Inflammatory macrophage (primary cell): ENCODE results near the gene ZNF618.

Experiments used
- DNase-seq, 2 donors: peaks; one replicate each; pipeline ENCODE4 v3.0.0-alpha.2; 2020 to 2022

ZNF618 gene

GRCh38 chr9:113882636-113883164 lies 6.6 kb downstream of the ZNF618 start:
- DNase-seq: no peak

DNA sequence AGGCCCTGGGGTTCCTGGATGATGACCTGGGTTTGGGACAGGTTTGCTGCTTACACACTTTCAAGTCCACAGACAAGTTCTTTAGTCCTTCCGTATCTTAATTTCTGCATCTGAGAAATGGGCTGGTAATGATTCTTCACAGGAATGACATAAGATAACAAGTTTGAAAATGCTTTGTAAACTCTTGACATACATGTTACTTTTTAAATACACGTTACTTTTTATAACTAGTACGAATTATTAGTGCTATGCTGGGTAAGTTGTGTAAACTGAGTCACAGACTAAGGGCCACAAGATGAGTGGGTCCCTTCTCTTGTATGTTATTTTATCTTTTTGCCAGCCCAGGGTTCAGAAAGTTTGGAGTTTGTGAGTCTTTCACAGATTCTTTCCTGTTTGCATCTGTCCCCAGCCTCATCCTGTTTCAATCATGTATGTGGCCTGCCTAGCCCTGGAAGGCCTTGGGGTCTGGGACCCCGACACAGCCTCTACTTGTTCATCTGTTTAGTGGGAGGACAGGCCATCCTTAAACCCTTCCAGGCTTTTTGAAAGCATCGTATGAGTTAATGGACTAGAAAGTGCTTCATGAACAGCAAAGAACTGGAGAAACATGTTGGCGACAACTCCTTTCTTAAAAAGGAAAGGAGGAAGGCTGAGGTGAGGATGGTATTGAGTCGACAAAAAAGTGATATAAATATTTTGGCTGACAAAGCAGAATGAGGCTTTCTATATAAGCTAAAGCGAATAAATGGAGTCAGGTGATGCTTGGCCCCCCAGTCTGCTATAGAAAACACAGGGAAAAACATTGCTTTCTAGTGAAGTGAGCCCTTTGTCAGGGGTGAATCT lies 9.3 kb downstream of the ZNF618 start:
- DNase-seq: no peak

- DNase-seq: no peak
Measured at GRCh38 chr9:113886026-113886369, 9.9 kb downstream of the ZNF618 start.

- peak in 1 of 2 donors; percentile 22 for DNase-seq
Measured at GRCh38 chr9:113886466-113886865, 10.4 kb downstream of the ZNF618 start.

- DNase-seq: peak; percentile 31 to 32
Measured at GRCh38 chr9:113886933-113887332, 10.8 kb downstream of the ZNF618 start.

DNA sequence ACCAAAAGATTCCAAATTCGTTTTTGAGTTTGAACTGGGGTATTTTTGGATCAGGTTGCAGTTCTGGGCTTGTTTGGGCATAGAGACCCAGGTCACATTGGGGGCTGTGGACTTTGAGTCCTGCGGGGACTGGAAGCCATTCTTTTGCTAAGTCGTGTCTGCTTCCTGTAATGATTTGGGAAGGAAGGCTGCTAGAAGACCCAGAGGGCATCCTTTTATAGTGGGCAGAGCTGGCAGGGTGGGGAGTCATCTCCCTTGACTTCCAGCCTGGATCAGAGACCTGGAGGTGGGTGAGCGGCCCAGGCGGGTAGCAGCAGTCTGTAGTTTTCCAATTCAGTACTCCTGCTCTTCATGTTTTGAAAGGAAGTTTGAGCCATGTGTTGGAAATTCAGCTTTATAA lies 11.3 kb downstream of the ZNF618 start:
- DNase-seq: no peak

- no peak for DNase-seq
Measured at GRCh38 chr9:113888336-113888735, 12.2 kb downstream of the ZNF618 start.

DNA sequence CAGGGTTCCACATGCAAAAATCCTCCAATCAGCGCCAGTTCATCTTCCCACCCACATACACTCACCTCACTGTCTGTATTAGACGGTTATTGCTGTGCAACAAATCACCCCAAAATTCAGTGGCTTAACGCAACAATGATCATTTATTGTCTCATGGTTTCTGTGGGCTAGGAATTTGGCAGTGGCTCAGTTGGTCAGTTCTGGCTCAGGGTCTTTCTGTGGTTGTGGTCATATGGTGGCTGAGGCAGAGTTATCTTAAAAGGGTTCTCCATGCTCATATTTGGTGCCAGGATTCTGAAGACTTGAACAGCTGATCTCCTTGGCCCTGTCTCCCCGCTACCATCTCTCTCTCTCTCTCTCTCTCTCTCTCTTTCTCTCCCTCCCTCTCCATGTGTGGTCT lies 12.9 kb downstream of the ZNF618 start:
- no peak for DNase-seq

- no peak for DNase-seq
Measured at GRCh38 chr9:113890704-113891103, 14.6 kb downstream of the ZNF618 start.

DNA sequence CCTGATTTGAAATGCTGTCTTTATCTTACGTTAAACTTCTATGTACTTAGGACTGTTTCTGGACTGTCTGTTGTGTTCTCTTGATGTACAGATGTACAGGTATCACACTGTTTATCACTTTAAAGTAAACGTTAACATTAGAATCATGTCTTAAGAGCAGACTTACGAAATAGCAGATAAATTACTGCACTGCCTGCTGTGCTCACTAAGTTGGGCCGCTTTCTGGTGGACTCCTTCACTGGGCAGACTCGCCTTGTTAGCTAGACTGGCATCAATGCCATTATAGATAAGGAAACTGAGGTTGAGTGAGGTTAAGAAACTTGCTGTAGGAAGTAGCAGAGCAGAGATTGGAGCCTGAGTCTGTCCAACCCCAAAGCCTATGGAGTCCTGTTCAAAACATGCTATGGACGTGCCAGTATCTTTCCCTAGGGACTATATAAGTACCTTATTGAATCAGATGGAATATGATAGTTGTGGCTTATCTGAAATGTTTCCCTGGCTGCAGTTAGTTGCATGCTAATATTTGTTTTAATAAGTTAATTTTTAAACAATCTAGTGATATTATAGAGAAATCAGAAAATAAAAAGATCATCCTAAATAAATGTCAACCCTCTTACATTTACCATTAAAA lies 16.9 kb downstream of the ZNF618 start:
- no peak for DNase-seq

DNA sequence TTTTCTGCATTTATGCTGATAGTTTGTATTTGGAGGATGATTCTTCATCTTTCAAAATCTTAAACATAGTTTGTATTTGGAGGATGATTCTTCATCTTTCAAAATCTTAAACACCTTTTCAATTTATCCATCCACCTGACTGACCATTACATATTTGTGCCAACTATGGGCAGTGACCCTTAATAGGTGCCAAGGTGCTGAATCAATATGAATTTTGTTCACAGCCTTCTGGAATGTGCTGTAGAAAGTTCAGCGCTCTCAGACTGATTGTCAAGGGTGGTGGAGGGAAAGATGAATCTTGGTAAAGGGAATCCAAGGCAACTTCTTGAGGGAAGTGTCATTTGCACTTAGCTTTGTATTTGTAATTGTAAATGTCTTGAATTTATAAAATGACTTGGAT lies 18.1 kb downstream of the ZNF618 start:
- DNase-seq: no peak

DNA sequence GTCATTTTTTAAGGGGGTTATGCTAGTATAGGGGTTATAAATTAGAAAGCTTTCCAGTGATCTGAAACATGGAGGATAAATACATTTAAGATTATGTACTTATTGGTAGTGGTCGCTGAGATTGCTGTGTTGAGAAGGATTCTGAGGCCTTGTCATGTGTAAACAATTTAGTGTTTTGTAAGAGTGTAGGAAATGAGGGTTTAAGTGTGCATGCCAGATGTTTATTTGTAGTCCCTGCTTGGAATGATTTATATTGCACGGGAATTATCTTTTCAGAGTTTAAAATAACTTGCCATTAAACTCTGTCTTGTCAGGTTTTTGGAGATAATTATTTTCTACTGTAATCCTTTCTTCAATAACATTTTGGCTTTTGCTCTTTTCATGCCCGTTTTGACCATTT lies 19.4 kb downstream of the ZNF618 start:
- no peak for DNase-seq

DNA sequence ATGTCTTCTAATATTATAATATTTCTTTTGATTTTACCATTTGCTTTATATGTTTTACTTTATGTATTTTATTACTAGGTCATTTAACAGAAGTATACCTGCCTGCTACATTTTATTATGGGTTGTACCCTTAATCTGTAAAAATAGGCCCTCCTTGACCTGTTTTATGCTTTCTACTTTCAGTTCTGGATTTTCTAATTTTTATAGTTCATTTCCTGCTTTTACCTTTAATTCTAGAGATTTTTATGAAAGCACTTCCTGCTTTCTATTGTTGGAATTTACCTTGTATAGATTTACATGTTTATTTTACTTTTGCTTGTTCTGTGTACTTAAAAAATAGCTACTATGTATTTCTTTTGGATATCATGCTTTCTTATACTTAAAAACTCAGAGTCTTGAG lies 20.6 kb downstream of the ZNF618 start:
- DNase-seq: no peak

DNA sequence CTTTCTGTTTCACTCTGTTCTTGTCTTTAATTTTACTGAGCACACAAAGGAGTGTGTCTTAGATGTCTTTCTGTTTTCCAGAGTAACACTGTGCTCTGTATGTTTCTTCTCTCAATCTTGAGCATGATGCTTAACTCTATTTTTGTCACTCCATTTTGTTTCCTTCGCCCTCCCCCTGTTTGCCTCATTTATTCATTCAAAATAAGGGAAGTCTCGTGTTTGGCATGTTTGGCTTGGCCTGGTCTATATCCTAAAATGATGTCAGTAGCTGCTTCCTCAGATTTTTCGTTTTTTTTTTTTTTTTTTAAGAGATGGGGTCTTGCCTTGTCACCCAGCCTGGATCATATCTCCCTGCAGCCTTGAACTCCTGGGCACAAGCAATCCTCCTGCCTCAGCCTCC lies 22.0 kb downstream of the ZNF618 start:
- DNase-seq: no peak

GRCh38 chr9:113898596-113898995 lies 22.5 kb downstream of the ZNF618 start:
- DNase-seq: no peak

GRCh38 chr9:113899205-113899604 lies 23.1 kb downstream of the ZNF618 start:
- no peak for DNase-seq

DNA sequence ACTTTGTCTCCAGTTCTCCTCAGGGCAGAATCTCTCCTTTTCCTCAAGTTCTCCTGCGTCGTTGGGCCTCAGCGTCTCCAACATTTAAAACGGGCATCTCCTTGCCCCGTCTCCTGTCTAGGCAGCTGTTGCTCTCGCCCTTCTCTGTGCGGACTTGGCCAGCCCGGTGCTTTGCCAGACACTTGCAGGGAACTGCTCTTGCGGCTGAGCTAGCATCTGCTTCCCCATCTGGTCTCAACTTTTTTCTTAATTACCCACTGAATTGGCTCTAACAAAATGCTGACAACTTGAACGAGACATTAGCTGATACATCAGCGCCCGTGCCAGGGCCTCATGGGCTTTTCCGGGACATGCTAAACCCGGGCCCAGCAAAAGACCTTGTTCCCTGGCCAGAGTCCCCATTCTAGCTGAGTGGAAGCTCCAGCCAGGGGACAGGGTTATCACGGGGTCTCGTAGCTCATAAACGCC lies 25.1 kb downstream of the ZNF618 start:
- no peak for DNase-seq

- no peak for DNase-seq
Measured at GRCh38 chr9:113903514-113904077, 27.5 kb downstream of the ZNF618 start.

DNA sequence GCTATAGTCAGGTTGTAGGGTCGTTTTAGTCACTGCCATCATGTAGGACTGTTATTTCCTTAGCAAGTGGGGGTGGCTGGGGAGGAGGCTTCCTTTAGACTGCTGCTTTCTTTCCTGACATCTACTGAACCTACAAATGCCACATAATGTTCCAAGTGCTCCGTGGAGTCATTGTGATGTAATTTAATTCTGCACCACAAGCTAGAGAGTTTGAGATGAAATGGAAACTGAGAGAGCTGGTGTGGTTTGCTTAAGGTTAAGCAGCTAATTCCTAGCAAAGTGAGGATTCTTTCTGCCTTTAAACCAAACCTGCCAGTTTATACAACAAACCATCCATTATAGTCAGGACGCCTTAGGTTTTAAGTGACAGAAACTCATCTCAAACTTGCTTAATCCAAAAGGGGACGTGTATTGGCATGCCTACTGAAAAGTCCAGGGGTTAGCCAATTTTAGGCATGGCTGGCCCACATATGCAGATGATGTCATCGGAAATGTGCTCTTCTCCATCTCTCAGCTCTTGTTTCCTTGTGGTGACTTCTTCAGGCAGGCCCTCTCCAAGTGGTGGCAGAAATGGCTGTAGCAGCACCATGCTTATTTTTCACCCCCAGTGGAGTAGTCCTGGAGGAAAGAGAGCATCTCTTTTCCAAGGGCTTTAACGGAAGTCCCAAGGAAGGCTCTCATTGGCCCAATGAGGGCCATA lies 30.5 kb downstream of the ZNF618 start:
- DNase-seq: peak; percentile 48 to 81

- peak; percentile 28 to 64 for DNase-seq
Measured at GRCh38 chr9:113907282-113907681, 31.2 kb downstream of the ZNF618 start.

DNA sequence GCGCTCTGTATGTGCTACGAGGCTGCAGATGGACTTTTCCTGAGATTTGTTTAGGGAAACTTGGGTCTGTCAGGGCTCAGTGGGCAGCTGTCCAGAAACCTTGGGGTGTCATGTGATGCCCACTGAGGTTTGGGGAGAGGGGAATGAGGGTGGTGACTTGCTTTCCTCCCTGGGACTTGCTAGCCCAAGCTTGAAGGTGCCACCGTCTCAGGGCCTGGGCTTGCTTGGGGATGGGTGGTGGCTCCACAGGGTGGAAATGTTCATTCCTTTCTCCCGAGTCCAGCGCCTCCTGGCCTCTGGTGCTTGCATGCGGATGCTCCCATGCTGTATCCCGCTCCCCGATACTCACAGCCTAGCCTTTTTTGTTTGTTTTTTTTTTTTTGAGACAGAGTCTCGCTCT lies 33.3 kb downstream of the ZNF618 start:
- no peak for DNase-seq

GRCh38 chr9:113910036-113910639 lies 34.0 kb downstream of the ZNF618 start:
- DNase-seq: no peak
